ENCODE data around the gene CUX1. TPM values are rescaled to one million over a fixed set of nuclear protein-coding genes. Genes with fewer than 3 reads are reported as not detected.

The CUX1 gene
- total and polyA plus RNA-seq, 2 donors (not counting 1 experiment from before 2014, with no cell fraction given) = 10.8 to 86.5 TPM

DNA sequence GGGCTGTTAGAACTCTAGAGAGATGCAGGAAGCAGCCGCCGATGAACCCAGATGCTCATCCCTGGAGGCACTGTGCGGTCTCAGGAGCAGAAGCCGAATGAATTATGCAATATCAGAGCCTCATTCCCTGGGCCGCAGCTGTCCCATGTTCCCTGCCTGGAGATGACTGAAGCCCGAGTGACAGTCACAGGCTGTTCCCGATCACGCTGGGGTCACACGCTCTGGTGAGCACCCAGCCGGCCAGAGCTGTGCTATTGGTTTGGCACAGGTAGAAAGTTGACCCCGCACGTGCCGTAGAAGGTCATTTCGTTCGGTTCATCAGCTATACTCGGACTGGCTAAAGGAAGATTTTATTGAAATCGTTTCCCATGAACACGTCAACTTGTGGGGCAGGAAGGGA lies 328.7 kb downstream of the CUX1 start:
- Histone ChIP-seq H3K4me1 (ENCODE audit: control insufficient read depth in 2 of 2, insufficient read depth in 2 of 2, low read length in 2 of 2) (peaks cover 4 to 12% of the 10 kb centered on the region in 2 donors), H2AFZ (ENCODE audit: insufficient read depth, low read depth, low read length, poor library complexity, severe bottlenecking) (no peak overlapping the region), H3K36me3 (replicated peaks in 1 of 2; ENCODE audit: control extremely low read depth in 1 of 2, control insufficient read depth in 1 of 2, extremely low read depth in 1 of 2, insufficient read depth in 2 of 2, low read length in 1 of 2) (no peaks in the 10 kb centered on the region), H3K27me3 (replicated peaks in 1 of 4; ENCODE audit: control extremely low read depth in 1 of 4, control insufficient read depth in 3 of 4, insufficient read depth in 4 of 4, low read length in 3 of 4) (no peaks in the 10 kb centered on the region), H4K20me1 (ENCODE audit: control insufficient read depth, insufficient read depth, low read length, poor library complexity, severe bottlenecking) (no peaks in the 10 kb centered on the region), H3K4me3 (ENCODE audit: control extremely low read depth in 1 of 5, extremely low read depth in 1 of 5, insufficient read depth in 1 of 5, low read depth in 2 of 5, low read length in 4 of 5) (no peak overlapping the region), H3K79me2 (ENCODE audit: control insufficient read depth, insufficient read depth, low read length) (peaks cover 4% of the 10 kb centered on the region), H3K9ac (ENCODE audit: low read length) (no peak overlapping the region), H3K27ac (ENCODE audit: low read length in 2 of 2) (no peak overlapping the region), H3K9me3 (ENCODE audit: control extremely low read depth in 1 of 3, control insufficient read depth in 2 of 3, insufficient read depth in 1 of 3, low read length in 2 of 3) (no peaks in the 10 kb centered on the region), H3K4me2 (replicated peaks; ENCODE audit: low read depth, low read length, poor library complexity, severe bottlenecking) (no peak overlapping the region)
- H3K27ac Mint-ChIP-seq = no peak overlapping the region
- ChIA-PET CTCF (no interaction called here), POLR2A (no interaction called here)
- intact Hi-C loops (cut with micrococcal nuclease) = no loop called here
- ATAC-seq (ENCODE audit: low read depth) (no peak), DNase-seq (no peak)
- no peak for TF ChIP-seq EZH2 (IDR thresholded peaks at IDR 0.05; ENCODE audit: borderline replicate concordance, insufficient read depth, low read depth, low read length, poor library complexity, severe bottlenecking)
- TF ChIP-seq, protein P1, sequence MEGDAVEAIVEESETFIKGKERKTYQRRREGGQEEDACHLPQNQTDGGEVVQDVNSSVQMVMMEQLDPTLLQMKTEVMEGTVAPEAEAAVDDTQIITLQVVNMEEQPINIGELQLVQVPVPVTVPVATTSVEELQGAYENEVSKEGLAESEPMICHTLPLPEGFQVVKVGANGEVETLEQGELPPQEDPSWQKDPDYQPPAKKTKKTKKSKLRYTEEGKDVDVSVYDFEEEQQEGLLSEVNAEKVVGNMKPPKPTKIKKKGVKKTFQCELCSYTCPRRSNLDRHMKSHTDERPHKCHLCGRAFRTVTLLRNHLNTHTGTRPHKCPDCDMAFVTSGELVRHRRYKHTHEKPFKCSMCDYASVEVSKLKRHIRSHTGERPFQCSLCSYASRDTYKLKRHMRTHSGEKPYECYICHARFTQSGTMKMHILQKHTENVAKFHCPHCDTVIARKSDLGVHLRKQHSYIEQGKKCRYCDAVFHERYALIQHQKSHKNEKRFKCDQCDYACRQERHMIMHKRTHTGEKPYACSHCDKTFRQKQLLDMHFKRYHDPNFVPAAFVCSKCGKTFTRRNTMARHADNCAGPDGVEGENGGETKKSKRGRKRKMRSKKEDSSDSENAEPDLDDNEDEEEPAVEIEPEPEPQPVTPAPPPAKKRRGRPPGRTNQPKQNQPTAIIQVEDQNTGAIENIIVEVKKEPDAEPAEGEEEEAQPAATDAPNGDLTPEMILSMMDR (IDR thresholded peaks at IDR 0.05) = no peak
- 93% methylated on average over 11 of the region's 18 CpGs for WGBS (ENCODE audit: insufficient coverage)
- peaks cover 8% of the 10 kb centered on the region for H3K4me1 Mint-ChIP-seq
- no peaks in the 10 kb centered on the region for H3K9me3 Mint-ChIP-seq (ENCODE audit: insufficient read depth)
- no peak overlapping the region for H3K4me3 Mint-ChIP-seq
- no peaks in the 10 kb centered on the region for H3K27me3 Mint-ChIP-seq

DNA sequence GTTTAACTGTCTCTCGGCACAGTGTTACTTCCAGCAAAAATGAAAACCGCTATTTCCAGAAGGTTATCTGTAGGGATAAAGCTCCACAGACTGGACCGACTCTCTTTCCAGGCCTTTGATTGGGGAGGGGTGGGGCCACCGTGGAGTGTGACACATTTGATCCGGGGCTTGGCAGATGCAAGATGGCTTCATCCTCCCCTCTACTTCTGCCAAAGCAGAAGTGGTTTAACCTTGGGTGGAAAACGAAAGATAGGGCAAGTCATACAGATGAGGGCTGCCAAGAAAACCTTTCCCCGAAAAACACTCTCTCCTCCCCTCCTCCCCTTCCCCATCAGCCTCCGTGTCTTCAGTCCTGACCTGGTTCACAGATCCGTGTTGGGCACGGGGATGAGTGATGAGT lies 329.6 kb downstream of the CUX1 start:
- H3K4me2 ChIP-seq (replicated peaks; ENCODE audit: low read depth, low read length, poor library complexity, severe bottlenecking) = no peak overlapping the region
- no peak for DNase-seq
- POLR2A ChIA-PET = no interaction called here
- H3K27me3 ChIP-seq (replicated peaks in 1 of 4; ENCODE audit: control extremely low read depth in 1 of 4, control insufficient read depth in 3 of 4, insufficient read depth in 4 of 4, low read length in 3 of 4) = no peaks in the 10 kb centered on the region
- intact Hi-C loops (cut with micrococcal nuclease) = no loop called here
- no peak overlapping the region for H3K9ac ChIP-seq (ENCODE audit: low read length)
- WGBS (ENCODE audit: insufficient coverage) = 89% methylated on average over 3 of the region's 10 CpGs
- Mint-ChIP-seq H3K27ac (no peak overlapping the region), H3K27me3 (no peaks in the 10 kb centered on the region), H3K9me3 (ENCODE audit: insufficient read depth) (no peaks in the 10 kb centered on the region), H3K4me1 (peaks cover 4% of the 10 kb centered on the region), H3K4me3 (no peak overlapping the region)
- peaks cover 0 to 5% of the 10 kb centered on the region in 2 donors for H3K4me1 ChIP-seq (ENCODE audit: control insufficient read depth in 2 of 2, insufficient read depth in 2 of 2, low read length in 2 of 2)
- no peaks in the 10 kb centered on the region for H3K36me3 ChIP-seq (replicated peaks in 1 of 2; ENCODE audit: control extremely low read depth in 1 of 2, control insufficient read depth in 1 of 2, extremely low read depth in 1 of 2, insufficient read depth in 2 of 2, low read length in 1 of 2)
- peak; percentile 21 for ATAC-seq (ENCODE audit: low read depth)
- TF ChIP-seq EZH2 (IDR thresholded peaks at IDR 0.05; ENCODE audit: borderline replicate concordance, insufficient read depth, low read depth, low read length, poor library complexity, severe bottlenecking) = no peak
- TF ChIP-seq, protein P1 (IDR thresholded peaks at IDR 0.05) = no peak
- H3K9me3 ChIP-seq (ENCODE audit: control extremely low read depth in 1 of 3, control insufficient read depth in 2 of 3, insufficient read depth in 1 of 3, low read length in 2 of 3) = no peaks in the 10 kb centered on the region
- no peak overlapping the region for H3K4me3 ChIP-seq (ENCODE audit: control extremely low read depth in 1 of 5, extremely low read depth in 1 of 5, insufficient read depth in 1 of 5, low read depth in 2 of 5, low read length in 4 of 5)
- no peak overlapping the region for H2AFZ ChIP-seq (ENCODE audit: insufficient read depth, low read depth, low read length, poor library complexity, severe bottlenecking)
- CTCF ChIA-PET = no interaction called here
- peaks cover 4% of the 10 kb centered on the region for H3K79me2 ChIP-seq (ENCODE audit: control insufficient read depth, insufficient read depth, low read length)
- no peak overlapping the region for H3K27ac ChIP-seq (ENCODE audit: low read length in 2 of 2)
- H4K20me1 ChIP-seq (ENCODE audit: control insufficient read depth, insufficient read depth, low read length, poor library complexity, severe bottlenecking) = no peaks in the 10 kb centered on the region
